NCI-H748 (cell line): Measurements from ENCODE around the gene RCAN3.
"Not testable (repeated sequence)": the region's sequence is repeated elsewhere in the genome, so short reads cannot be mapped to it uniquely, and the experiment has no call there.

Experiments
- DNase-seq: peaks from one replicate; lab custom pipeline; 2025; ENCODE audit not compliant: unreplicated experiment; lab: John Stamatoyannopoulos, UW

RCAN3 gene

DNA sequence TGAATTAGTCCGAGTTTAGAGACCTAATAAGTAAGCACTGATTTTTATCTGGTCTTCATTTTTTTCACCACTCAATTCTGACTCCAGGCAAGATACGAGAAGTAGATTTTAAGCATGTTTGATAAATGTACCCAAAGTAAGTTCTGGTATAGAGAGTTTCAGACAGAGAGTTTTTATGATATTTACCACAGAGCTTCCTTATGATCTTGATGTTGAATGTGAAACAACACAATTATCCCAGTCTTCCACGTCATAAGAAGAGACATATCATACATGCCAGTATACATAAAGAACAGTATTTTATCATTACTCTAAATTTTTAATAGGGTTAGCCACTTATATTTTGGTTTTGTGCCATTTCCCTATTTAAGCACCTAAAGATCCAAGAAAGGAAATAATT is 45.4 kb downstream of the RCAN3 start:
- no peak for DNase-seq

GRCh38 chr1:24549210-24549609 is 46.6 kb downstream of the RCAN3 start:
- DNase-seq: not testable (repeated sequence)

DNA sequence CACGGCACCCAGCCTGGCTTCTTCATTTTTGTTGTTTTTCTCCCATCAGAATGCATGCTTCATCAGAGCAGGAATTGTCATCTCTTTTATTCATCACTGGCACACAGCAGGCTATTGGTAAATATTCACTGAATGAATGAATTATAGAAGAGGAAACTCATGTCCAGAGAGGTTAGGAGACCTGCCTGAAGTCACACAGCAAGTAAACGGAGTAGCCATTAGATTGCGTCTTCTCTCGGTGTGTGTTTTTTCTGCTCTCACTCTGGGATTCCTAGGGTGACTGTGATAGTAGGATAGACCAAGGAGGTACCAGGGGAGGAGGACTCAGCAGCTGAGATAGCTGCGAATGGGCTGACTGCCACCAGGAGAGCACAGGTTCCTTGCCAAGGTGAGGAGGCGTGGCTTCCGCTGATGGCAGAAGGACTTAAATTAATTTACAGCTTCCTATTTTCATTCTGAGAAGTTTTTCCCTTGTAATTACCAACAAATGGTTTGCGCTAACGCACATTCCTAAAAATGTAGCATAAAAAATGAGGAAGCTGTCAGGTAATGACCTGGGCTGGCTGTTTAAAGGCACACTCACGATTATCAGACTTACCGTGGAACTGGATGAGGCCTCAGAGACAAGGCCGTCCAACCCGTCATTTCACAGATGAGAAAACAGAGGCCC is 48.8 kb downstream of the RCAN3 start:
- DNase-seq: peak; percentile 12

GRCh38 chr1:24551960-24552571 is 49.4 kb downstream of the RCAN3 start:
- peak; percentile 12 for DNase-seq

DNA sequence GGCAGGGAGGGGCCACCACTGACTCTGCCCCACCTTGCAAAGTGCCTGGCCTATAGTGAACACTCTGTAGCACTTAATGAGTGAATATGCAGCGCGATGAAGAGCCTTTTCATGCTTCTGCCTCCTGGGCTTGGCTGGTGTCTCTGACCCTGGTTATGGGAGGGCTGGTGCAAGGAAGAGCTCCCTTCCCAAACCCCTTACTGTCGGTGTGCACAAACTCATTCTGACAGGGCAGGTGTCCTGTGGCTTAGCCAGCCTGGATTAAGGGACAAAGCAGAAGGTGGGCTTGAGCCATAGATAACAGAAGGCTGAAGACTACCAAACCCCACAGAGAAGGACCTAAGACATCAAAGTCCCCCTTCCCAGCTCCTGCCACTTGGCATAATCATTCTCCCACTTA is 51.3 kb downstream of the RCAN3 start:
- DNase-seq: no peak

- no peak for DNase-seq
Observed at GRCh38 chr1:24554714-24555113, 52.1 kb downstream of the RCAN3 start.

GRCh38 chr1:24555591-24556413 is 53.2 kb downstream of the RCAN3 start, which contains the start of gene NCMAP:
Gene NCMAP, plus strand, starts transcription at chr1:24556087. Its CDS starts 39,344 bp downstream, at chr1:24595431.
- peak; percentile 29 for DNase-seq

DNA sequence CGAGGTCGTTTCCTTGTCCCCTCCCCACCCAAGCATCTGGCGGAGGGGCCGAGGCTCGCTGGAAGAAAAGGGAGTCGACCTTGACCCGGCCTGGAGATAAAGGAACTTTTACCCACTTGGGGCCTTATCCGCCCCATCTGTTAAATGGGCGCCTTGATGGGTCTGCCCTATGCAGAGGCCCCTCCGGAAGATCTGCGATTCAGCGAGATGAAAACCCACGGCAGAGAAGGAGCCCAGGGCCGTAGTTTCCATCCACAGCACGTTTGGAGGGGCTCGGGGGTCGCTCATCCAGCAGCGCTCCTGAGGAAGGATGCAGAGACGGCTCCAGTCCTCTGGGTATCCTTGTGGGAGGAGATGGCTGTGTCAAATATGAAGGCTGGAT is 53.8 kb downstream of the RCAN3 start:
- no peak for DNase-seq

DNA sequence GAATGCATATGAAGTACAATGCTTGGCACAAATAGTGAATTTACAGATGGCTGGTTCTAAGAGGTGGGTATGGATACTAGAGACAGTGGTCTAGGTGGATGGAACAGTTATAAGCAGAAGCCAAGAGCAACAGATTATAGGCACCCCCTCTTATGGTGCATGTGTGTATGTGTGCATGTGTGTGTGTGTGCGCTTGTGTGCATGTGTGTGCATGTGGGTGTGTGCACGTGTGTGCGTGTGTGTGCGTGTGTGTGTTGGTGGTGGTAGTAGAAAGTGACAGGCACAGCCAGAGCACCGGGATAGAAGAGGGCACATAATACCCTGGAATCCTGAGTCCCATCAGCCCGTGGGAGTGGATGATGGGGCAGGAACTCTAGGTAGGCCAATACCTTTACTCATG is 54.6 kb downstream of the RCAN3 start:
- no peak for DNase-seq

DNA sequence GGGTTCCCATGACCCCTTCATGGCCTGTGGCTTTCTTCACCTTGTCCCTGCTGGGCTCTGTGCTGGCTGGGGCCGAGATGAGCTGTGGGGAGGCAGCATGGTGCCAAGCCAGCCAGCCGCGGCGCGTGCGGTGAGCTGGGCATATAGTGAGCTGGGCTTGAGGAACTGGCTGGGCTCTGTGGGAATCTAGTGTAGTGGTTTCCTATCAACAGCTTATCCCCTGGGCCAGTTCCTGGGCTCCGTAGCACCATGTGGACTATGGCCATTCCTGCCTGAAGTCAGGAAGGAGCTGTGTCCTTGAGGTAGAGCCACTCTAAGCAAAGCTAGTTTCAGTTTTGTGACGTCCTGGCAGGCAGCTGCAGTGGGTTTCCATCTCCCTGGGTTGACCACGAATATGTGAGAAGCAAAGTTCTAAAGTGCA is 55.1 kb downstream of the RCAN3 start:
- no peak for DNase-seq

GRCh38 chr1:24558455-24558854 is 55.8 kb downstream of the RCAN3 start:
- DNase-seq: no peak

DNA sequence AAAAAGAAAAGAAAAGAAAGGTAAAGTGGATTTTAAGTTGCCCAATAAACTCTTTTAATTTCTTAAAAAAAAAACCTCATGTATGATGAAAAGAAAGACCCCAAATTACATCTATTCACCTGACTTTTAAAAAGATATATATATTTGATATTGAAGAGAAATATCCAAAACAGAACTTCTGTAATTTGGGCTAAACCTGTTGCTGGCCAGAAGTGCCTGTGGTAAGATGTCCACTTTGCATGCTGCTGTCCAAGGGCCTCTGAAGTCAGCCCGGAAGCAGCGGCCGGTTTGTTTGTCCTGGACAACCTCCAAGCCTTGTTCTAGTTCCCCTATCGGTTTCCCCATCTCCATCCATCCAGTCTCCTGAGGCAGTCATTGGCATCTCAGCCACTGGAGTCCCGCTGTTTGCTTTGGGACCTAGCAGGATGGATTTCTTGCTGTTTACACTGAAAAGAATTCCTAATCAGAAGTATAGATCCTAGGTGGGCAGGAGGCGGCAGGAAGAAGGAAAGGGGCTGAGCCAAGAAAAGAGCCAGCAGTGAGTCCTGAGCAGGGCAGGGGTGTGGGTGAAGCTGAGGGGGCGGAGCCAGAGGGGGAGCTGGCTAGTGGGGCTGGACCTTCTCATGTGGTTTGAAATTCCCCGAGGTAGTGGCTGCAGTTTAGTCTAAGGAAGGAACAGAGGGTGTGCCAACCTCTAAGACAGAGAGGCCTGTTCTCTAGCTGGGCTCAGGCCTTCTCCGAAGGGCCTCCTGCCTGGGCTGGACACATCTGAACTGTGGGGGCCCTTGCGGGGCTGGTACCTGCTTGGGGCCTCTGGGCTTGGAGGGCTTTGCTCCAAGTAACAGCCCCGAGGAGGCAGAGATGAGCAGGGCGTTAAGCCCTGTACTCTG is 56.5 kb downstream of the RCAN3 start:
- DNase-seq: peak; percentile 4

DNA sequence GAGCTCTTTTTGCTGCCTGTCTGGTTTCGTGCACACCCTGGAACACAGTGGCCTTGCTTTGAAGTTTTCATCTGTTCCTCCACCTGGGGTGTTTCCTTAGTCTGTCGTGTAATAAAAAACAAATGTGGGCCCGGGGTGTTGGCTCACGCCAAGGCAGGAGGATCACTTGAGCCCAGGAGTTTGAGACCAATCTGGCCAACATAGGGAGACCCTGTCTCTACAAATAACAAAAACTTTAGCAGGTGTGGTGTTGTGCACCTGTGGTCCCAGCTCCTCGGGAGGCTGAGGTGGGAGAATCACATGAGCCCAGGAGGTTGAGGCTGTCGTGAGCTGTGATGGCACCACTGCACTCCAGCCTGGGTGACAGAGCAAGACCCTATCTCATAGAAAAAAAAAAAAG is 57.7 kb downstream of the RCAN3 start:
- no peak for DNase-seq

DNA sequence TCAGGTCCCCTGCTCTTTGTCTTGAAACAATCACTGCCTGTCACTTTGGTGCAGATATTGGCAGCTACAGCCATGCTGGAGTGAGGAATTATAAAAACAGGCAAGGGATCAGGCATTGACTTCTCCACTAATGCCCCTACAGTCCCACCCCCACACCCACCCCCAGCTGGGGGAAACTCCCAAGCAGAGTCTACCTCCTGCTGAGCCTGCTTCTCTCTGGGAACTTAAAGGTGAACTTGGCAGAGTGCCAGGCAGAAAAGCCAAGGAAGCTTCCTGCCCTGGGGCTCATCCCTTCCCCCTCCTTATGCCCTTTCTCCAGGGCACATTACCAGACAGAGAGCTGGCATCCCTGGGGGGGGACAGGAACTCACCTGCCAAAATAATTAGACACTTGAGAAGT is 60.0 kb downstream of the RCAN3 start:
- peak; percentile 39 for DNase-seq

GRCh38 chr1:24564695-24565094 is 62.1 kb downstream of the RCAN3 start:
- no peak for DNase-seq

- DNase-seq: no peak
Observed at GRCh38 chr1:24566236-24566867, 63.7 kb downstream of the RCAN3 start.

DNA sequence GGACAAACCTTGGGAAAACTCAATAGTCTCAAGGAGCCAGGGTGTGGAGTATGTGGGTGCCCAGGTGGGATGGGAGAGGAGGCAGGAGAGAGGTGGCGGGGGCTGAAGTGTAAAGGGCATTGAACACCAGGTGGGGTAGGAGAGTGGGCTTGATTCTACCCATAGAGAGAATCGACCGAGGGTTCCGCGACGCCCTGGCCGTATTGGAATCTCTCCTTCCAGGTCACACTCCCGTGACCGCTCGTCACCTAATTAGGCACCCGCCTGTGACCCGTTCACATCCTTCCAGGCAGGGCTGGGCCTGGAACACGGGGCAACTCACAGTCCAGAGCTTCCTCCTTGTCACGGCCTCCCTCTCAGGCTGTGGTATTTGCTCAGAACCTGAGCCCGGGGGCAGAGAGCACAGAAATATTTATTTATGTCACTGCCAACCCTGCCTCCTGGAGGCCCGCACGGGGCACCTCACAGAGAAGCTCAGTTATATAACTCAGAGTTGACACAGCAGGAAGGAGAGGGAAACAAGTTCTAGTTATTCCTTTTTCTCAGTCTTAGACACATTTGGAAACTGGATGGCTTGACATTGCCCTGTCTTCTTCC is 65.3 kb downstream of the RCAN3 start:
- DNase-seq: no peak

- DNase-seq: no peak
Observed at GRCh38 chr1:24568475-24568874, 65.8 kb downstream of the RCAN3 start.

DNA sequence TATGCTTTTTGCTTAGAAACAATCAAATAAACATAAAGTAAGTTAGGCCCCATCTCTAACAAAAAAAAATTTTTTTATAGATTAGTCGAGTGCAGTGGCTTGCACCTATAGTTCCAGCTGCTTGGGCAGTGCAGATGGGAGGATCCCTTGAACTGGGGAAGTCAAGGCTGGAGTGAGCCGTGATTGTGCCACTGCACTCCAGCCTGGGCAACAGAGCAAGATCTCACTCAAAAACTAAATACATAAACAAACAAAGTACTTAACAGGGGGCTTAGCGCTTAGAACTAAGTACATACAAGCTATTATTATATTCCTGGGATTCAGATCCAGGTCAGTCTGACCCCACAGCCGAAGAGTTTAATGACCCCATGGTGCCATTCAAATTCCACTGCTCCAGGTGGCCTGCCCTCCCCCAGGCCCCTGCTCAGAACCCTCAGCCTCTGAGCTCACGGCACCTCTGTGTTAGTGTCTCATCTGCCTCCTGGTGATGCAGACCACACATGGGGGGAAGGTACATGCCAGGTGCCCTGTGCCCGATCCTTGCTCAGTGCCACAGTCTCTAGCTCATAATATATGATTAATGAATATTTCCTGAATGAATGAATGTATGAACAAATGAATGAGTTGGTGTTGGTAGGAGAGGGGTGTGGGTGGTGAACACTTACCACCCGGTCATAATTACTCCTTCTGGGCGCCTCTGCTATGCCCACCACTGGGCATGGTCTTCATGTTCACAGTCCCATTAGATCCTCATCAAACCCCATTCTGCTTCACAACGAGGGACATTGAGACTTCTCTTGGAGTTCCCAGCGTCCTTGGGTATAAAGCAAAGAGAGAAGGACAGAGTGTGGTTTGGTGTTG is 67.9 kb downstream of the RCAN3 start:
- DNase-seq: no peak
